SK-N-SH (cell line): ENCODE data around the gene SPI1. TPM values are rescaled to one million over a fixed set of nuclear protein-coding genes. Genes with fewer than 3 reads are reported as not detected.

Experiments used
- CTCF ChIA-PET: fragments of 300-600, 350-600 bp; formaldehyde crosslinking; extraction: SDS; loops from one replicate; lab custom pipeline; 2021; lab: Yijun Ruan, JAX
- POLR2A ChIA-PET: fragments of 350-600 bp; sonication (Branson Sonifier 250); formaldehyde crosslinking; extraction: SDS; loops from one replicate; lab custom pipeline; 2020; ENCODE audit warnings: antibody characterized with exemption, inconsistent platforms; lab: Yijun Ruan, JAX
- DNase-seq: peaks from one replicate; pipeline ENCODE4 v3.0.0; 2012
- H2AFZ ChIP-seq: fragments of 200-600 bp; sonication (generic); 2 replicates; pipeline ENCODE4 v1.8.1; 2016; ENCODE audit warnings: antibody characterized with exemption, mild to moderate bottlenecking, low read depth
- H3F3A ChIP-seq: fragments of 200-600 bp; sonication (generic); replicated peaks from 2 replicates; pipeline ENCODE3; 2016; ENCODE audit warnings: antibody characterized with exemption, mild to moderate bottlenecking; ENCODE audit not compliant: insufficient read depth
- H3K27ac ChIP-seq, 2 experiments: fragments of 200-500 bp in 1 of 2; fragments of 200-600 bp in 1 of 2; sonication (Bioruptor generic) in 1 of 2; sonication (generic), shearing (Covaris generic) in 1 of 2; 2 replicates each; pipeline versions ENCODE4 v1.5.1 to v1.6.1; 2014 to 2016; ENCODE audit warnings: low read depth in 2 of 2, inconsistent platforms in 1 of 2, low read length in 1 of 2, mild to moderate bottlenecking in 1 of 2, mixed read lengths in 1 of 2
- H3K27me3 ChIP-seq: fragments of 200-600 bp; sonication (generic), shearing (Covaris generic); 2 replicates; pipeline ENCODE4 v1.6.1; 2016; ENCODE audit warnings: mixed run types; ENCODE audit not compliant: insufficient read depth
- H3K36me3 ChIP-seq, 2 experiments: fragments of 200-500 bp in 1 of 2; fragments of 200-600 bp in 1 of 2; sonication (Bioruptor generic) in 1 of 2; sonication (generic) in 1 of 2; replicated peaks in 1 of 2; 2 replicates each; pipeline versions ENCODE3 to v1.5.1; 2014 to 2016; ENCODE audit warnings: low read length in 1 of 2, mild to moderate bottlenecking in 1 of 2; ENCODE audit not compliant: insufficient read depth in 2 of 2, control insufficient read depth in 1 of 2
- H3K4me1 ChIP-seq, 2 experiments: fragments of 200-500 bp in 1 of 2; fragments of 200-600 bp in 1 of 2; sonication (Bioruptor generic) in 1 of 2; sonication (generic), shearing (Covaris generic) in 1 of 2; 2 replicates each; pipeline versions ENCODE4 v1.5.1 to v1.6.1; 2014 to 2016; ENCODE audit warnings: low read depth in 1 of 2, low read length in 1 of 2, mixed run types in 1 of 2; ENCODE audit not compliant: insufficient read depth in 2 of 2, control insufficient read depth in 1 of 2
- H3K4me2 ChIP-seq: fragments of 200-600 bp; sonication (generic), shearing (Covaris generic); 2 replicates; pipeline ENCODE4 v1.6.1; 2017; ENCODE audit warnings: mixed run types
- H3K4me3 ChIP-seq, 2 experiments: fragments of 200-500 bp in 1 of 2; fragments of 200-600 bp in 1 of 2; sonication (Bioruptor generic) in 1 of 2; sonication (generic), shearing (Covaris generic) in 1 of 2; 2 replicates each; pipeline versions ENCODE4 v1.5.1 to v1.8.1; 2014 to 2016; ENCODE audit warnings: low read depth in 2 of 2, inconsistent platforms in 1 of 2, low read length in 1 of 2, mild to moderate bottlenecking in 1 of 2, mixed read lengths in 1 of 2, moderate library complexity in 1 of 2
- H3K79me2 ChIP-seq: fragments of 200-600 bp; sonication (generic); 2 replicates; pipeline ENCODE4 v1.8.1; 2017; ENCODE audit warnings: mild to moderate bottlenecking; ENCODE audit not compliant: insufficient read depth
- H3K9ac ChIP-seq: fragments of 200-600 bp; sonication (generic); 2 replicates; pipeline ENCODE4 v1.6.1; 2017; ENCODE audit warnings: mixed run types
- H3K9me2 ChIP-seq: fragments of 200-600 bp; sonication (generic); 2 replicates; pipeline ENCODE4 v1.6.1; 2017; ENCODE audit warnings: mixed run types
- H3K9me3 ChIP-seq: fragments of 200-600 bp; sonication (generic); 2 replicates; pipeline ENCODE4 v1.6.1; 2017; ENCODE audit warnings: mixed run types, mild to moderate bottlenecking, moderate library complexity
- H4K20me1 ChIP-seq: fragments of 200-600 bp; sonication (generic); 2 replicates; pipeline ENCODE4 v1.6.1; 2017; ENCODE audit warnings: mild to moderate bottlenecking, mixed run types; ENCODE audit not compliant: insufficient read depth
- FOXM1 ChIP-seq: IDR thresholded peaks from 2 replicates; pipeline ENCODE4 v1.4.0; 2012; ENCODE audit warnings: low read depth, mild to moderate bottlenecking
- GABPA ChIP-seq: IDR thresholded peaks from 2 replicates; pipeline ENCODE4 v1.4.0; 2012; ENCODE audit warnings: low read depth, mild to moderate bottlenecking
- GATA2 ChIP-seq: sonication (generic); formaldehyde crosslinking; IDR thresholded peaks from 2 replicates; pipeline ENCODE4 v1.5.0; 2020; ENCODE audit warnings: mild to moderate bottlenecking, missing genetic modification reagents
- IRF3 ChIP-seq: fragments of 150-350 bp; IDR thresholded peaks from 2 replicates; pipeline ENCODE4 v1.6.1; 2016; ENCODE audit warnings: mild to moderate bottlenecking, low read depth, low read length
- NFIC ChIP-seq: IDR thresholded peaks from 2 replicates; pipeline ENCODE4 v1.4.0; 2012; ENCODE audit warnings: borderline replicate concordance
- NRF1 ChIP-seq: IDR thresholded peaks from 2 replicates; pipeline ENCODE4 v1.6.1; 2012; ENCODE audit warnings: low read depth, mild to moderate bottlenecking, low read length
- POLR2AphosphoS5 ChIP-seq: IDR thresholded peaks from 2 replicates; pipeline ENCODE4 v1.6.1; 2012; ENCODE audit warnings: low read depth, low read length
- RAD21 ChIP-seq: IDR thresholded peaks from 2 replicates; pipeline ENCODE4 v1.6.1; 2012; ENCODE audit warnings: mild to moderate bottlenecking, low read length
- REST ChIP-seq: IDR thresholded peaks from 2 replicates; pipeline ENCODE4 v1.6.1; 2012; ENCODE audit warnings: mild to moderate bottlenecking, low read depth, low read length, moderate library complexity
- RFX5 ChIP-seq: IDR thresholded peaks from 2 replicates; pipeline ENCODE4 v1.6.1; 2012; ENCODE audit warnings: mild to moderate bottlenecking, improper control_type of control experiment, low read length
- RXRA ChIP-seq: IDR thresholded peaks from 2 replicates; pipeline ENCODE4 v1.4.0; 2012; ENCODE audit warnings: low read depth, mild to moderate bottlenecking, borderline replicate concordance
- SMC3 ChIP-seq: IDR thresholded peaks from 2 replicates; pipeline ENCODE4 v1.6.1; 2012; ENCODE audit warnings: low read depth, low read length, improper control_type of control experiment
- TCF12 ChIP-seq: IDR thresholded peaks from 2 replicates; pipeline ENCODE4 v1.4.0; 2012
- TEAD4 ChIP-seq: IDR thresholded peaks from 2 replicates; pipeline ENCODE4 v1.4.0; 2012; ENCODE audit warnings: mild to moderate bottlenecking, borderline replicate concordance; ENCODE audit not compliant: insufficient read depth
- USF1 ChIP-seq: IDR thresholded peaks from 2 replicates; pipeline ENCODE4 v1.4.0; 2012; ENCODE audit warnings: low read depth, borderline replicate concordance
- WGBS: methylation state at CpG from one replicate; pipeline ENCODE4 v1.1.6; 2017; ENCODE audit warnings: low lambda C conversion rate; 5-methylcytosine and 5-hydroxymethylcytosine counted together
- polyA plus RNA-seq, 3 experiments: library from polyadenylated mRNA; depleted of rRNA; stranded (reverse); fragments of >200 nt; gene quantifications; 2 replicates each; pipeline ENCODE4 v1.2.3, GENCODE V29; 2012

The SPI1 gene
- polyA plus RNA-seq, 1 of the 3 experiments (the other 2 are of a cell fraction), result not detected

GRCh38 chr11:47327949-47328348, 50.4 kb downstream of the SPI1 start:
- TF ChIP-seq NFIC, result no peak
- TF ChIP-seq RFX5, result no peak
- TF ChIP-seq FOXM1, result no peak
- no peak for TF ChIP-seq POLR2AphosphoS5
- TF ChIP-seq NRF1, result no peak
- TF ChIP-seq TCF12, result no peak
- no peak for TF ChIP-seq GABPA
- no peak for TF ChIP-seq USF1
- no peak for TF ChIP-seq RAD21
- no peak for TF ChIP-seq TEAD4
- TF ChIP-seq RXRA, result no peak
- TF ChIP-seq GATA2 (CRISPR knock-in tag), result no peak
- TF ChIP-seq IRF3, result no peak
- TF ChIP-seq SMC3, result no peak
- TF ChIP-seq REST, result no peak
- ChIA-PET CTCF (interaction anchor here (0.7 kb wide), 1 partner anchor 27 kb away, joined by 3 read pairs; no protein-coding TSS in a partner anchor), POLR2A (no interaction called here)
- Histone ChIP-seq H3K4me2 (no peak overlapping the region), H3K27ac (no peak overlapping the region), H2AFZ (no peak overlapping the region), H3F3A (no peaks in the 10 kb centered on the region), H3K27me3 (no peaks in the 10 kb centered on the region), H3K9me2 (no peaks in the 10 kb centered on the region), H4K20me1 (no peaks in the 10 kb centered on the region), H3K4me1 (no peaks in the 10 kb centered on the region), H3K79me2 (no peaks in the 10 kb centered on the region), H3K4me3 (no peak overlapping the region), H3K9ac (no peak overlapping the region), H3K36me3 (peaks cover 0 to 33% of the 10 kb centered on the region in 2 experiments), H3K9me3 (no peaks in the 10 kb centered on the region)
- DNase-seq, result no peak
- 97% methylated on average over 5 of the region's 5 CpGs for WGBS
